ENCODE measurements around the gene ARHGEF37.
"Not testable (repeated sequence)": the region's sequence is repeated elsewhere in the genome, so short reads cannot be mapped to it uniquely, and the experiment has no call there.

The ARHGEF37 gene

DNA sequence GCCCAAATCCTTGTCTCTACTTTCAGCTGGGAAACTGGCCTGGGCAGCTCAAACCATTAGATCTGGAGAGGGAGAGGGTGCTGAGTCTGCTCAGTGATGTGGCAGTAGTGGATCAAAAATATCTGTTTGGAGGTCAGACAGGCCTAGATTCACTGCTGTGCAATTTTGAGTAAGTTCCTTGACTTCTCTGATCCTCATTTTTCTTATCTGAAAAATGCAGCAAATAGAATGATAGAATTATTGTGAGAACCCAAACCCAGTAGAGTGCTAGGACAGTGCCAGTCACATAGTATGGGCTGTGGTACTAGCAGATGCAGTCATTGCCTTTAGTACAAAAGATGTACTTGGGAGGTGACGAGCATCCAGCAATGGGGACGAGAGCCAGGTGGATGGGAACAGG, 50.2 kb downstream of the ARHGEF37 start:
- no peak for DNase-seq

DNA sequence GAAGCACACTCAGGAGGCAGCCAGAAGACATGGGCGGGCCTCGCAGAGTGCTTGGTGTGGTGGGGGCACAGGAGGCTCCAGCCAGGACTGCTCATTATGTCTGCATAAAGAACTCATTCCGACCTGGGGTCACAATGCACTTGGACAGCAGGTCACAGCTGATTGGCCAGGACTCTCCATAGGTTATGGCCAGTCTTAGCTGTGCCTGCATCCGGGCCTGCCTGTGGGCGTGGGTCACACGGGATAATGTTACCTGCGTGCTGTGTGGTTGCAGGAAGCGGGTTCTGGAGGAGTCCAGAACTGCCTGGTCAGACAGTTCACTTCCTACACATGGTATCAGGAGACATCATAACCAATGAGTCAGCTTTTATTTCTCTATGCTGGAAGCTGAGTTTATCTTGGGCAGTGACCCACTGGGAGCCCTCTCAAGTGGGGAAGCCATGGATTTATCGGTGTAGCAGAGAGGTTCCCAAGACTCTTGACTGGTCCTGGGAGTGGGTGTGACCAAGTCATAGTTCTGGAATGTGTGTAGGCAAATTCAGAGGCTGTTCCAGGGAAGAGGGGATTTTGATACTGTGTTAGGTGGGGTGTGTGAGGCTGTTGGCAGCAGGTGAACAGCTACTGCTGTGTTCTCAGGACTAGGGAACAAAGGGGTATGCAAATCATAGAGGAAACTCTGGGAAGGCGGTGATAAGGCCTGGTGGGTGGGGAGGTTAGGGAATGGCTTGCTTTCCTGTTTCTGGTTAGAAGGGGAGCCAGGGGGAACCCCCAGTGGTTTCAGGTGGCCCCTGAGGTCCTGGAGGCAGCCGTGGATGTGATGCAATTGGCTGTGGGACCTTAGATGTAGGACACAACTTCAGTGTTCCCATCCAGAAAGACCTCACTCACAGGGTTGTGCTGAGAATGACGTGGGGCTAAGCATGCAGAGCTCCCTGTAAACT, 51.3 kb downstream of the ARHGEF37 start:
- peak; percentile 19 for DNase-seq

GRCh38 chr5:149633476-149634350, 52.4 kb downstream of the ARHGEF37 start:
- no peak for DNase-seq

GRCh38 chr5:149635394-149635793, 54.1 kb downstream of the ARHGEF37 start:
- DNase-seq, result no peak

DNA sequence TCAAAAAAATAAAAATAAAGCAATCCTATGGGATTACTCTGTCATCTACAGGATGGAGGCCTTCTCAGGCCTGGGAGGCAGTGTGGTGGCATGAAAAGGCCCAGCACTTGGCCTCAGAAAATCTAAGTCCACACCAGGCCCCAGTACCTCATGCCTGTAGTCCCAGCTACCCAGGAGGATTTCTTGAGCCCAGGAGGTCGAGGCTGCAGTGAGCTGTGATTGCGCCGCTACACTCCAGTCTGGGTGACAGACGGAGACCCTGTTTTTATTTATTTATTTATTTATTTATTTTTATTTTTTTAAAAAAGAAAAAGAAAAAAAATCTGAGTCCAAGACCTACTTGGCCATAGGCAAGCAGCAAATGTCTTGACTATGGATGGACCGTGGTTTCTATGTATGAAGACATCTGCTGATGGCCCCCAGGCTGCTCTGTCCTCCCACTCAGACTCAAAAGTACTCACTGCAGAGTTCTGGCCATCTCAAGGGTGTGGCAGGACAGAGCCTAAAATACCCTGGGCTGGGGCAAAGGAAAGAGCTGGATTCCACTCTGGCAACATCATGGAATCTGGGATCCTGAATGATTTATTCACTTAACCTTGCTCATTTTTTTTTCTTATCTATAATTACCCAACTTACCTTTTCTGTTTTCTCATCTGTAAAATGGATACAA, 55.0 kb downstream of the ARHGEF37 start:
- DNase-seq, result no peak

GRCh38 chr5:149636861-149637246, 55.6 kb downstream of the ARHGEF37 start:
- DNase-seq, result peak; percentile 69

- DNase-seq, result no peak
These were observed 56.8 kb downstream of the ARHGEF37 start for GRCh38 chr5:149638136-149638535.

GRCh38 chr5:149638546-149639241, 57.4 kb downstream of the ARHGEF37 start:
- no peak for DNase-seq

DNA sequence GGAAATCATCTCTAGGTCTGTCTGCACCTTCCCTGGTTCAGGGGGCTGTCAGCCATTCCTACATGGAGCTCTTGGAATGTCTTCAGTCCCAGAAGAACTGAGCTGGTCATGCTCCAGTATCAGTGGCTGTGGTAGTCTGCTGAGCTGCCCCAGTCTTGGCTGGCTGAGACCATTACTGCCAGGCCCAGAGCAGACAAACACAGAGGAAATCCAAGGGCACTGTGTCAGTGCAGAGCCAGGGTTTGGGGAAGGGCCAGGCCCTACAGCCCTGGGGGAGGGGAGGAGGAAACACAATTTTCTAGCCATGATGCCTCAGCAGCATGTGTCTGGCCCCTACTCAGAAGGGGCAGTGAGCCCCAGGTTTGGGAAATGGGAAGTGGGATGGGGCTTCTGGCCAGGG, 58.4 kb downstream of the ARHGEF37 start:
- no peak for DNase-seq

DNA sequence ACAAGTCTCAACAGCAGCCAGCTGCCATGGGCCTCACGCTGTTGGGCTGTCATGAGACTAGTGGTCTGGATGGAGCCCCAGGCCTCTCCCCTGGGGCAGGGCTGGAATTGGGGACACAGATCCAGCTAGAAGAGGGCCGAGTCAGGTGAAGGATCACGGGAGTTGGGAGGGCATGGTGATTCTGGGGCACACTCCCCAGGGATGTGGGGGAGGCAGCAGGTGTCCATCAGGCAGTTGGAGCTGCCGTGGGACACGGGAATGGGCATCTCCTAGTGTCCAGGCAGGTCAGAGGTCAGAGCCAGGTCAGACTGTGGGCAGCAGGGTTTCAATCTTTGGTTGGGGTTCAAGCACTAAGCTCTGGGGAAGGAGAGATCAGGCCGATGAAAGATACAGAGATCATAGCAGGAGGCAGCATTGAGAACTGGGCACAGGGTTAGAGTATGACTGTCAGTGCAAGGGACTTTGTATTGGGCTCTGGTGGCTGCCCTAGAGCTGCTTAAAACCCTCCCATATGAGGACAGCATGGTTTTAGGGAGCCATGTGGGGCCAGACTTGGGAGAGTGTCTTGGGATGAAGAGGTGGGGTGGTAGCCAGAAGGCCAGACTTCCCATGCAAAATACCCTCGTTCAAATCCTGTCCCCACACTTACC, 59.2 kb downstream of the ARHGEF37 start:
- no peak for DNase-seq

GRCh38 chr5:149641000-149641576, 59.8 kb downstream of the ARHGEF37 start:
- DNase-seq, result no peak

- no peak for DNase-seq
These were observed 60.3 kb downstream of the ARHGEF37 start for GRCh38 chr5:149641600-149641999.

DNA sequence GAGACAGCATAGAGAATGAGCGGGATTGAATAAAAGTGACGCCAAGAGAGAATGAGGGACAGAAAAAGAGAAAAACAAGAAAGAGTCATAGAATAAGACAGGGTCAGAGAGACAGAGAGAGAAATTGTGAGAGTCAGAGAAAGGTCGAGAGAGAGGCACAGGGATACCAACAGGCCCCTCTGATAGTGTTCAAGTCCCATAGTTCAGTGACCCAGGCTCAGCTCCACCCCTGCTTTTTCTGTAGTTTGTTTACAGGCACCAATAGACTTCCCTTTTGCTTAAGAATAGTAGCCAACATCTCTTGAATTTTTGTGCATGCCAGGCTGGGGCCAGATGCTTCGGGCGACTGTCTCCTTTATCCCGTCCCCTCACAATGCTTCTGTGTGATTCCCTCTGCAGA, 62.5 kb downstream of the ARHGEF37 start:
- DNase-seq, result no peak

DNA sequence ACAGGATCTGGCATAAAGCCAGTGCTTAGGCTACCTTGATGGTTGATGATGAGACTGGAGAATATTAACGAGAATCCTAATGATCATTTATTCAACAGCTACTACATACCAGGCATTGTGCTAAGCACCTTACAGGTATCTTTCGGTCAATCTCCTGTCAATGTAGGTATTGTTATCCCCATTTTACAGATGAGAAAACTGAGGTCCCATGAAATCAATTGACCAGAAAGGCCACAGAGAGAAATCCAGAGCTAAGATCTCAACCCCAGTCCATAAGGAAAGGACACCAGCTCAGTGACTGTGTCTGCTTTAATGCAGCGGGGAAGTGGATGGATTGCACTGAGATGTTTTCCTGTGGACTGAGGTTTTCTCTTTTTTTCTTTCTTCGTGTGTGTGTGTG, 63.3 kb downstream of the ARHGEF37 start:
- DNase-seq, result no peak

DNA sequence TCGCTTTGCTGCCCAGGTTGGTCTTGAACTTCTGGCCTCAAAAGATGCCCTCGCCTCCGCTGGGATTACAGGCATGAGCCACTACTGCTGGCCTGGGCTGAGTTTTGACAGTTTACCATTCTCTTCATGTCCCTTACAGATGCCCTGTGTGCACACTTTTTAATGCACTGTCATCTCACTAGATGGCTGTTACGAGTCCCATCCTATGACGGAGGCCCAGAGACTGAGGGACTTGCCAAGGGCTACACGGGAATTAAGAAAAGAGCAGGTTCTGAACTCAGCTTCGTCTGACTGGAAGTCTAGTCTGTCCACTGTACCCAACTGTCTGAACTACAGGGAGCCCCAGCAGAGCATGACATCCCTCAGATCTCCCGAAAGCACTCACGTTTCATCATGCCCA, 63.9 kb downstream of the ARHGEF37 start:
- DNase-seq, result no peak

DNA sequence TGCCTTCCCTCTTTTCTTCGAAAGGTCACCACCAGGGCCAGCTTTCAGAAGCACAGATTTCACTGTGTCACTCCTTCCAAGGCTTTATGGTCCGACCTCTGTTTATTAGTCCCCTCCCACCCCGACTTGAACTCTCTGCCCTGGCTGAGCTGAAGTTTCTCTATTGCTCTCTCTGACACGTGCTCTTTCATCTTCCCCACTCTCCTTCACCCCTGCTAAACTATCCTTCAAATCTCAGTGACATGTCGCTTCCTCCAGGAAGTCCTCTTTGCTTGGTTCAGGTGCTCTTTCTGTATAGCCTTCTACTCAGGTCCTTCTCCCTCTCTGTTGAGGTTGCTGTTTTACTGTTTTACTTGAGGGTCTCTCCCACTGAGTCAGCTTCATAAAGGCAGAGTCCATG, 64.4 kb downstream of the ARHGEF37 start:
- DNase-seq, result no peak

DNA sequence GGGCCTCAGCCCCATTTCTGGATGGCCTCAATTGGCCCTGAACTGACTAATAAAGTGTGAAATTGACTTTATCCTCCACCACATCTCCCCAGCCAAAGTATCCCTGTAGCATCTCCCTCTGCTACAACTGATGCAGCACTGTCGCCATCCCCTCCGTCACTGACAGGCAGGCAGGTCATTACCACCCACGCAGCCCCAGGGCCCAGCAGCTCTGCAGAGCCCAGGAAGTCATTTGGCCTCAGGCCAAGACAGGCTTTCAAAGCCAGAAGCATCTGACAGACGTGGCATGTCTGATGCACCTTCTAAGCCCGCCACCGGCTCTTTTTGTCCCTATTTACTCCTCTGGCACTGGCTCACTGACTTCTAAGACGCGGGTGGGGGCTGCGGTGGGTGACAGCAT, 65.3 kb downstream of the ARHGEF37 start:
- no peak for DNase-seq

DNA sequence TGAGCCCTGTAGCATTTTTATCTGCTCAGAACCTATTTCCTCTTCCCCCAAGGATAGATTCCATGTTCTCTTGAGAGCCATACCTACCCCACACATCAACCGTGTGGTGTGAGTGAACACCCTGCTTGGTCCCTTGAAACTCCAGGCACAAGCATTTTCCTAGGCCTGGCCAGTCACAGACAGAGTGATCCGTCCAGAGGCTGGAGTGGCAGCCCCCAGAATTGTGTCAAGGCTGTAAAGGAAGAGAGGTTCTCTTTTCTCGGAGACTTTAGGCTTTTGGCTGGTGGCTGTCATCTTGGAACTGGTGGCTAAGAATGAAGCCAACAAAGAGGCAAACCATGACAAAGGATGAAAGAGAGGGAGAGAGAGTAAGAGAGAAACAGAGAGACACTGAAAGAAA, 66.0 kb downstream of the ARHGEF37 start:
- DNase-seq, result no peak

GRCh38 chr5:149648464-149649393, 67.4 kb downstream of the ARHGEF37 start:
- DNase-seq, result not testable (repeated sequence)

DNA sequence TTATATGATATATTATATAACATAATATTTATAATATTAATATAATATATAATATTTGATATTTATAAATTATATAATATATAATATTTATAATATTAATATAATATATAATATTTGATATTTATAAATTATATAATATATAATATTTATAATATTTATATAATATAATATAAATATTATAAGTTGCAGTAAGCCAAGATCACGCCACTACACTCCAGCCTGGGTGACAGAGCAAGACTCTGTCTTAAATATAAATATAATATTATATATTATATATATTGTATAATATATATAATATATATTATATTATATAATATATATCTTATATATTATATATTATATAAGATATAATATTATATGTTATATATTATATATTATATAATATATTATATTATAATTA, 68.4 kb downstream of the ARHGEF37 start:
- DNase-seq, result not testable (repeated sequence)

GRCh38 chr5:149651686-149652085, 70.4 kb downstream of the ARHGEF37 start:
- DNase-seq, result peak; percentile 15
